ENCODE data around the gene MYO19.

DNA sequence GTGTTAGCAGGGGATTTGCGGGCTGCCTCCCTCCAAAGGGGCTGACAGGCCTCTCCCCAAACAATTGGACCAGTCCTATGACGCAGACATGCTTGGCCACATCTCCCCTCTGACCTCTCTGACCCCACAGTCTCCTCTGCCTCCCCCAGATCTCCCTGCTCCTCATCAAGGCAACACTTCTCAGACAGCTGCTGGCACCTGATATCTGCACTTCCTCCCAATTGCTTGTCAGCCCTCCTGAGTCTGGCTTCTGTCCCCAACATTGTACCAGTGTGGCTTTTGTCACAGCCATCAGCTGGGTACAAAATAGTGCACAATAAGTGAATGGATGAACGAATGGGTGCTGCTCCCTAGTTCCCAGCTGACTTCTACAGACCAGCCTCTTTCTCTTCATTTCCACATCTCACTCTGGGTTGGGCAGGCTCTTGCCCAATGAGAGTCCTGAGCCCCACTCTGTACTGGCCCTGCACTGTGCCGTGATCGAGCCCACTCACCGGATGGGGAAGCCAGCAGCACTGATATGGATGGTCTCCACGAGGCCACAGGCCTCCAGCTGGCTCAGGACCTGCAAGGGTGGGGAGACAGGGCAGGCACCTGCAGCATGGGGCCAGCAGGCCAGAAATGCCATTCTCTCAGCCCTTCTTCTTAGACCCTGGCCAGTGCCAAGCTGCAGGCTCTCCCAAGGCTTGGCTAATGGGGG, 31.1 kb downstream of the MYO19 start:
- TF ChIP-seq EZH2phosphoT487 (IDR thresholded peaks at IDR 0.05; ENCODE audit: insufficient read depth, low read depth) (no peak), EZH2 (IDR thresholded peaks at IDR 0.05; ENCODE audit: insufficient read depth, poor library complexity, severe bottlenecking) (no peak)

Measured in GM23248 (cell line).